Measurements from ENCODE around the gene IGSF21.

IGSF21 gene

GRCh38 chr1:18278946-18279345 is 171.3 kb downstream of the IGSF21 start:
- no peak for DNase-seq

- no peak for DNase-seq
These were observed 171.9 kb downstream of the IGSF21 start for GRCh38 chr1:18279351-18280074.

DNA sequence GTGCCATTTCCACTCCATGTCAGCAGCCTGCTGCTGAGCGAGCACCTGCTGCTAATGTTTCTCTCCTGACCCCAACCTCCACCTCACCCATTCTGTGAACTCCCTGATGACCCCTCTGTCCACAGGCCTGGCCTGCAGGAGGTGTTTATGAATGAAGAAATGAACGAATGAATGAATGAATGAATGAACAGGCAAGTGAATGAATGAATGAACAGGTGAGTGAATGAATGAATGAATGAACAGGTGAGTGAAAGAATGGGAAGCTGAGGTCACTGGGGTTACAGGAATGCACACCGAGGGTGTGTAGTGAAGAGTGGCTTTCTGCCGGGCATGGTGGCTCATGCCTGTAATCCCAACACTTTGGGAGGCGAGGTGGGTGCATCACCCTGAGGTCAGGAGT is 173.4 kb downstream of the IGSF21 start:
- DNase-seq: no peak

DNA sequence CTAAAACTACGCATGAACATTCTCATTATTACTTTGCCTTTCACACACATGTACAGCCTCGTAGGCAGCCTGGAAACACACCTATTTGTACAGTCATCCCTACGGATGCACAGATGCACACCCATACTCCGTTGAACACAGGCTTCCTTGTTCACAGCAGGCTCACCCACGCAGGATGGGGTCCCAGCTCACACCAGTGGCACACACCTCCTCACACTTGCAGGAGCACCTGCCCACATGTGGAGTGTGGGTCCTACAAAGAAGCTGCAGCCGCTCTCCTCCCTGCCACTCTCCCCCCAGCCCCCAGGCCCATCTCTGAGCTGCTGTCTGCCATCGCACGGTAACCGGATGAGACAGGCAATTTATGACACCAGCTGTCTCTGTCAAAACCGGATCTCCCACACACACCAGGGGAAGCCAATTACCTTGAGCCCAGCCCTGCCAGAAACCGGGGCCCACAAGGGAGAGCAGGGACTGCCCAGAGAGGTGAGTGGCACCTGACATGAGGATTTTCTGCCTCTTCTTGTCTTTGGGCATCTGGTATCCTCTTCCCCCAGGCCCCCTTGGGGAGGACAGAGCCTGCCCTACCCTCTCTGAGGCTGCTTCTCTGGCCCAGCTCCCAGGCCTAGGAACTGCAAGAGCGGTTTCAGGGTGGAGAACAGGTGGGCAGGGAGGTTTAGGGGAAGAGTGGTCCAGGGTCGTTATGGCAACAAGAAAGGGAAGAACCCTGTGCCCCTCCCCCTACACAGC is 175.4 kb downstream of the IGSF21 start:
- DNase-seq: no peak

GRCh38 chr1:18283601-18284385 is 176.2 kb downstream of the IGSF21 start:
- no peak for DNase-seq

DNA sequence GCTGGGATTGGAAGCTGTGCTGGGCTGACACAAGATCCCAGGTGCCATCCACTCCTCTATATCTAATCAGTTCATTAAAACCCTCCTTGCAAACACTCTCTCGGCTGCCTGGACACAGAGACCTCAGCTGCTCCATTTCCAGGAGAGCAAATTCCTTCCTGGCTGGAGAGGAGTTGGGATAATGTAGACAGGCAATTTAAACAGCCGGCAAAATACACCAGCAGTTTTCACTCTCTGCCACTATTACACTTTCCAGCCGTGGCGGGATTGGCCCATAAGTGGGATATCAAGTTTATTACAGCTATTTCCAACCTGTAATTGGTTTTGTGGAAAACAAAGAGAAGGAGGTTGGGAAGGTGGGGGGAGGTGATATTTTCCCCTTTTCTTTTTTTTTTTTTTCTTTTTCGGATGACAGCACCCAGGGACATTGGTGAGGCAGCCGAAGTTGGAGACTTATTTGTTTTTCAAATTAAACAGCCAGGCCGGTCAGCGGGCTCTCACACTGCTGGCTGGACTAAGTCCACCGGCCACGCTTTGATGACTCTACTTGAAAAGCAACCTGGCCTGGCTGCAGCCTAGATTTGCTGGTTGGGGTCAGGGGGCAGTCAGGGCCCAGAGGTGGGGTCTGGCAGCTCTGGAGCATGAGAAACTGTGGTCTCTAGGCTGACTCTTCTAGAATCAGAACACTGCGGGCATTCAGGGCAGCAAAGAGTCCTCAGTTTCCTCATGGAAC is 177.4 kb downstream of the IGSF21 start:
- no peak for DNase-seq

GRCh38 chr1:18285538-18285924 is 177.9 kb downstream of the IGSF21 start:
- no peak for DNase-seq

DNA sequence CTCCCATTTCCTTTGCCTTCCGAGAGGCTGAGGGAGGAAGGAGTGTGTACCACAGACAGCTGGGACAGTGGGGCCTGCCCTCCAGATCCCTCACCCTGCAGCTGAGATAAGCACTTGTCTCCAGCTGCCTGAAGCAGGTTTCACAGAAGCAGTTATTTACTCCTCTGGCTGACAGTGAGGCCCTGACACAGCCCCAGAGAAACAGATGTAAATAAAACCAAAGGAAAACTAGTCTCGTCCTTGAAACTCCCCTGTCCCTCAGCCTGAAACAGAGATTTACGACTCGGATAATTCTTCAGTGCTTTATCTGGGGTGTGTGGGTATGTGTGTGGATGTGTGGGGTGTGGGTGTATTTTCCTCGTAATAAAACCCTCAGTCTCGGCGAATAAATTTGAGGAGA is 181.1 kb downstream of the IGSF21 start:
- DNase-seq: no peak

GRCh38 chr1:18289597-18289996 is 182.0 kb downstream of the IGSF21 start:
- no peak for DNase-seq

DNA sequence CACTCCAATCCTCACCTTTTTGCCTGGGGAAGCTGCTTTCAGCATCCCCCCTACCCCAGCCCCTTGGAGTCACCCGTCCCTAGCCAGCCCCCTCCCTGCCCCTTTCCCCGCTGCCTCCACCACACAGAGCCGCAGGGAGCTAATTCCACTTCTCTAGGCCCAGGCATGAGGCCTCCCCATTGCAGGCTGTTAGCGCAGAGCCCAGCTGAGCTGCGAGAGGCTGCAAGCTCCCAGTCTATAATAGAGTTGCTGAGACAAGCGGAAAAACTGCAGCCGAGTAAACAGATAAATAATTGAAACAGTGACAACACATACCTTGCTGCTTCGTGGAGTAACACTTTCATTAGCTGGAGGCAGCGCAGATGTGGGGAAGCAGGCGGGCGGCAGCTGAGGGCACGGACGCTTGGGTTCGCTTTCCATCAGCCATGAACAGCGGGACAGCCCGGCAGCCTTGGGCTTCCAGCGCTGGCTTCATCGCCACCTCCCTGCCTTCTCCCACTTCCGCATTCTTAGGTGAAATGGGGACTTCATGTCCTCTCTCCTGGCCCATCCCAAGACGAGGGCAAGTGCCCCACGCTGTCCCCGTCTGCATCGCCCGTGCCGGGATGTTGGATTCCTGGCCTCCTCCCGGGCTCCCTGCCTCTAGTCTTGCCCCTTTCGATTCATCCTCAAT is 183.3 kb downstream of the IGSF21 start:
- no peak for DNase-seq

DNA sequence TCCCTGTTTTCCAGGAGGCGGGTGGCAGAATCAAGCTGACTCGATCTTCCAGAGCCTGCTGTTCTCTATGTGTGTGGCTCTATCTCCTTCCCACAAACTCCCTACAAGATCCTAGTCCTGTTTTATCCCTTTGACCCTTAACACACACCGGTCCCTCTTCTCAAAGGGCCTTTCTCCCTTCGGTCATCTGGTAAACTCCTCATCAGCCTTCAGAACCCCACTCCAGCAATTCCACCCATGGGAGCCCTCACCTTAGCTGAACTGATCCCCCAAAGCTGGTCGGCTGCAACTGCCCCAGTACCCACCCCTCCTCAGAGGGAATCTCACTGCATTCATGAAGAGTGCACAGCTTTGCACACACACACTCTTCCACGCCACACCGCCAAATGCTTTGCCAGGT is 184.9 kb downstream of the IGSF21 start:
- DNase-seq: no peak

GRCh38 chr1:18293291-18293690 is 185.7 kb downstream of the IGSF21 start:
- DNase-seq: no peak

- no peak for DNase-seq
These were observed 187.0 kb downstream of the IGSF21 start for GRCh38 chr1:18294437-18295176.

GRCh38 chr1:18297896-18298648 is 190.5 kb downstream of the IGSF21 start:
- no peak for DNase-seq

DNA sequence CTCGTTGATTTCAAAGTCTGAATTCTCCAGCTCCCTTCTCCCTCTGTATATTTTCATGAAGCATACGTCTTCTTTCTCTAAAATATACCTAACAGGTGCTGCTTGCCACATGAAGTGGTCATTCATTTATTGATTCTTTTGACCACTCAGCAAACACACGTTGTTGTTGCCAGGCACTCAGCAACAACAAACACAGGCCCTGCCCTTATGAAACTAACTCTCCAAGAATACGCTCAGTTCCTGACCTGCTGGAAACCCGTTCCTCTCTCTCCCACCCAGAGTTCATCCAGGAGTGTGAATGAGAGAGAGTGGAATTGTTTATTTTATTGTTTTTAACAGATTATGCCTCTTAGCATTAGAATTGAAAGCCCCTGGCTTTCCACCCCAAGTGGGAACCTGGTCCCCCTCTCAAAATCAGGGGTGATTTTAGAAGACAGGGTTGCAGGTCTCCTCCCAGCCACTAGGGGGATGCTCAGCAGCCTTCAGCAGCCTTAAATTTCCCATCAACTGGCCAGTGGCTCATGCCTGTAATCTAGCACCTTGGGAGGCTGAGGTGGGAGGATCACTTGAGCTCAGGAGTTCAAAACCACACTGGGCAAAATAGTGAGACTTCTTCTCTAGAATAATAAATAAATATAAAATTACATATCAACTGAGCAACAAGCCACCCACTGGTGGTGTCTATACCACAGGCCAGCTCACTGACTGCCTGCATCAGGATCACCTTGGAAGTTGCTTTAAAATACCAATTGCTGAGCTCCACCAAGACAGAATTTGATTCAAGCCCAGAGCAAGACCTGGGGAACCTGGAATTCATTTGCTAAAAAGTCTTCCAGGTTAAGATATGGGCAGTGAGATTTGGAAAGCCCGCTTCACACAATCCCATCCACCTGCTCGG is 192.1 kb downstream of the IGSF21 start:
- no peak for DNase-seq

GRCh38 chr1:18300376-18300775 is 192.8 kb downstream of the IGSF21 start:
- no peak for DNase-seq

DNA sequence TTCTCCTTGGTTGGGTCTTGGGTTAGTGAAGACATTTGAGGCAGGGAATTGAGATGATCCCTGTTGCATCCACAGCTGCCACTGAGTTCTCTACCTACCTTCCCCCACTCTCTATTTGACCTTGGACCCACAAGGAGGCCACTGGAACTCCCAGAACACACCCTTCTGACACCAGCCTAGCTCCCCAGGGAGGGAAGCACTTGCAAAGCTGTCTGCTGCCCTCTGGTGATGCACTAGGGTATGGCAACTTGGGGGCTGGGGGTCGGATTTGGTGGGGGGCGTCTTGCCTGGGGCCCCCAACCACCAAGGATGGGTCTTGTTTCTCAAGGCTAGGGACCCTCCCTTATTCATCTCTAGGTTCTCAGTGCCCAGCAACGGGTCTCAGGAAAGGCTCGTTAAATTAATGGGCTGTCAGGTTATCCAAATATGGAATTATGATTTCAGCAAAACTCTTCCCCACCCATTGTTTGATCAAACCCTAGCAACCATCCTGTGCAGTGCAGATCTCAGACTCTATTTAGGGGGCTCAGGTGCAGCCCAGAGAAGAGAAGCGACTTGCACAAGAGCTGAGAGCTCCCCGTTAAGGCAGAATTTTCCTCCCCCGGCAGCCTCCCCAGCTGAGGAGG is 195.3 kb downstream of the IGSF21 start:
- DNase-seq: no peak

DNA sequence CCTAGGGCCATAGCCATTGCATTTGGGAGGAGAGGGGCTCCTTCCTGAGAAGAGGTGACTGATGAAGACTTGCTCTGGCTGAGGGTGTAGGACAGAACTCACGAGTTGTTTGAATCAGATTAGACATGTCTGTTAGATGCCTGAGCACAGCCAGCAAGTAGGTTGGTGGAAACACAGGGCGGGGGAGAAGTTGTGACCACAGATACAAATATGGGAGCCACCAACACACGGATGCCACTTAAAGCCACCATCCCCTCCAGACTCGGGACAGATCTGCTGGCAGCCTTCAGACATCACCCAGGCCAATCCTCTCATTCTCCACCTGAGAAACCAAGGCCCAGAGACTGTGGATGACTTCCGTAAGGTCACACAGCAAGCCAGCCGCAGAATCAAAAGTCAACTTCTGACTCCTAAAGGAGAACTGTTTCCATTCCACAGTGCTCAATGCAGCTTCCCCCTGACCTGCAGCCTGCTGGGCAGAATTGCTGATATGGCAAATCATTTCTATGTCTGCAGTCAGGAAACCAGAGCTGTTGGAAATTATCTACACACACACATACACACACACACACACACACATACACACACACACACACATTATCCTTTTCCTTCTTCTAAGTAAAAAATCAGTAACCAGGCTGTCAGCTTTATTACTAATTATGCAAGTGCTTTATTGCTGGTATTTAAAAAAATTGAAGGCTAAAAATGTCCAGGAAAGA is 196.7 kb downstream of the IGSF21 start:
- DNase-seq: no peak
